Stimulated activated memory B cell treated with anti-CD40 and anti-IgM and Interleukin-4, amounts not matched to agents 10 μg/mL and 1 μg/mL and 100 μg/mL, for 72 hours (primary cell): ENCODE results near the gene PHACTR1.
"Not testable (repeated sequence)": the region's sequence is repeated elsewhere in the genome, so short reads cannot be mapped to it uniquely, and the experiment has no call there.

Source experiments
- ATAC-seq: fragments of 150-1000 bp; cut with Tn5 transposase; 2 replicates; pipeline ENCODE4 v1.10.0; 2021
- H3K27ac Mint-ChIP-seq: one replicate; pipeline ENCODE4 v1.8.0; 2022; ENCODE audit warnings: mild to moderate bottlenecking, mixed read lengths
- H3K27me3 Mint-ChIP-seq: one replicate; pipeline ENCODE4 v1.8.0; 2022; ENCODE audit warnings: mixed read lengths
- H3K36me3 Mint-ChIP-seq: one replicate; pipeline ENCODE4 v1.8.0; 2022; ENCODE audit warnings: mixed read lengths
- H3K4me1 Mint-ChIP-seq: one replicate; pipeline ENCODE4 v1.8.0; 2022; ENCODE audit warnings: mixed read lengths
- H3K4me3 Mint-ChIP-seq: one replicate; pipeline ENCODE4 v1.8.0; 2022; ENCODE audit warnings: mild to moderate bottlenecking, moderate library complexity, mixed read lengths
- H3K9me3 Mint-ChIP-seq: one replicate; pipeline ENCODE4 v1.8.0; 2022; ENCODE audit warnings: mixed read lengths

The PHACTR1 gene

DNA sequence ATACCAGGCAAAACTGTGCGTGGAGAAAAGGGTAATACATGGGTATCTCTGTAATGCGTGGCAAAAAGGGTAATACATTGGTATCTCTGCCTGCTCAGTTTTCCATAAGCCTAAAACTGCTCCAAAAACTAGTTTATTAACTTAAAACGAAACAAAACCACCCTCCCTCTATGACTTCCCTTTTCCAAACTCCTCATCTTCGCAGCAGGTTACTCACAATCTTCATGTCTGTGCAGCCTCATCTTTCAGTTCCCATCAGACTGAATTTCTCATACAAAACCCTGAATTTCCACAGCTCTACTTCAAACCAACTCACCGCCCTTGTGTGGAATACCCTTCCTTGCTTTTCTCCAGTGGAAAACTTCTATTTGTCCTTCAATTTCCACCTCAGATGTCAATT is 199.4 kb downstream of the PHACTR1 start:
- H3K9me3 Mint-ChIP-seq, result no peaks in the 10 kb centered on the region
- no peak overlapping the region for H3K4me3 Mint-ChIP-seq
- no peak for ATAC-seq
- peaks cover 11% of the 10 kb centered on the region for H3K27me3 Mint-ChIP-seq
- H3K27ac Mint-ChIP-seq, result no peak overlapping the region
- peaks cover 12% of the 10 kb centered on the region for H3K4me1 Mint-ChIP-seq
- no peaks in the 10 kb centered on the region for H3K36me3 Mint-ChIP-seq

DNA sequence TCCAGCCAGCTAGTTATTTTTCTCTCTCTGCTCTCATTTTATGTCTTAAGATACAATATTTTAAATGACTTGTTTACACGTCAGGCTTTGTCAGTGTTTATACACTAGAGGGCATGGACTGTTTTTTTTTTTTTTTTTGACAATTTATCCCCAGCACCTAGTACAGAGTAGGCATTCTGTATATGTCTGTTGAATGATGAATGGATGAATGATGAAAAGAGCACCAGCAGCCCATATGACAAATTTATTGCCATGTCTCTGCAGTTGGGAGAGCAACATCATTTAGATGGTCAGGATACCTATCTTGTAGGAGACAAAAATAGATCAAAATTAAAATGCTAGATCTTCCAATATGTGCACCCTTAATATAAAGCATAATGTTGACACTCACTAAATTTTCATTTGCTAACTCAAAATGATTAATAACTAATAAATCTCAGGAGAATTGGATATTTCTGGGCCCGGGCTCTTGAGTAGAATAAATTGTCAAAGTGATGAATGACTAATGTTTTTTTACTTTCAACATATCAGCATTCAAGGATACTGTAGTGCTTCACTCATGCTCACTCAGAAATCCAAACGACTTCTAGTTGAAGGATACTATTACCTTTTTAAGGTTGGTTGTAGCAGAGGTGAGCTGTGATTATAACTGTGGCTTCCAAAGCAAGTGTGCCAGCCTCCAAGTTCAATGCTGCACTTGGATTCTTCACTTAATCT is 200.0 kb downstream of the PHACTR1 start:
- Mint-ChIP-seq H3K9me3 (peaks cover 3% of the 10 kb centered on the region), H3K36me3 (no peaks in the 10 kb centered on the region), H3K27me3 (peaks cover 17% of the 10 kb centered on the region), H3K4me1 (peaks cover 12% of the 10 kb centered on the region), H3K27ac (no peak overlapping the region), H3K4me3 (no peak overlapping the region)
- ATAC-seq, result no peak

DNA sequence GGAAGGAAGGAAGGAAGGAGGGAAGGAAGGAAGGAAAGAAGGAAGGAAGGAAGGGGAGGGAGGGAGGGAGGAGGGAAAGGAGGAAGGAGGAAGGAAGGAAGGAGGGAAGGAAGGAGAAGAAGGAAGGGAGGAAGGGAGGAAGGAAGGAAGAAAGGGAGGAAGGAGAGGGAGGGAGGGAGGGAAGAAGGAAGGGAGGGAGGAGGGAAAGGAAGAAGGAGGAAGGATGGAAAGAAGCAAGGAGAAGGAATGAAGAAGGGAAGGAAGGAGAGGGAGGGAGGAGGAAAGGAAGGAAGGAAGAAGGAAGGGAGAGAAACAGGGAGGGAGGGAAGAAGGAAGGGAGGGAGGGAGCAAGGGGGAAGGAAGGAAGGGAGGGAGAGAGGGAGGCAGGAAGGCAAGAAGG is 204.9 kb downstream of the PHACTR1 start:
- H3K4me3 Mint-ChIP-seq, result no peak overlapping the region
- ATAC-seq, result no peak
- peaks cover 22% of the 10 kb centered on the region for H3K27me3 Mint-ChIP-seq
- H3K27ac Mint-ChIP-seq, result no peak overlapping the region
- no peaks in the 10 kb centered on the region for H3K36me3 Mint-ChIP-seq
- peaks cover 3% of the 10 kb centered on the region for H3K9me3 Mint-ChIP-seq
- peaks cover 8% of the 10 kb centered on the region for H3K4me1 Mint-ChIP-seq

DNA sequence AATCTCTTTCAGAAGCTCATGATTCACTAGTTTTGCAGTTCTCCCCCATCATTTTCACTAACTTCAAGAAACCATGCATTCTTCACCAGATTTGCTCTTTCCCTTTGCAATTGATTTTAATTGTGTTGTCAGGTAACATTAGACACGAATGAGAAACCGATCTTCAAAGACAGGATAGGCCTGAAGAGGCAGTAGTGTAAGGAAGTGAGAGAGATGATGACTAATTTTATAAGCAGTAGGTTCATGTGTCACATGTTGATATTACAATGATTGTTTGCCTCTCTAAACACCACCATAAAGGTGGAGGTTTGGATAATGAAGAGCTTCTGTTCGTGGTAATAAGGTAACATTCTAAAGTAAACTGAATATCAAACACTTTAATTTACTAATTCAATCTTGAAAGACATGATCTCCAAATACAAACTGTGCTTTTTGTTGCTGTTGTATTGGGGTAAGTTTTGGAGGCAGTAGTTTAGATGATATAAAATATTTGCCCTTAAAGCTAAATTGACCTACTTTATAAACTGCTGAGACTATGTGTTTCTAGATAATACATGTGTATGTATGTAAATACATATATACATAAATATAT is 207.2 kb downstream of the PHACTR1 start:
- Mint-ChIP-seq H3K27ac (no peak overlapping the region), H3K4me3 (no peak overlapping the region), H3K9me3 (peaks cover 3% of the 10 kb centered on the region), H3K36me3 (no peaks in the 10 kb centered on the region), H3K27me3 (peaks cover 19% of the 10 kb centered on the region), H3K4me1 (peaks cover 6% of the 10 kb centered on the region)
- peak; percentile 83 for ATAC-seq

DNA sequence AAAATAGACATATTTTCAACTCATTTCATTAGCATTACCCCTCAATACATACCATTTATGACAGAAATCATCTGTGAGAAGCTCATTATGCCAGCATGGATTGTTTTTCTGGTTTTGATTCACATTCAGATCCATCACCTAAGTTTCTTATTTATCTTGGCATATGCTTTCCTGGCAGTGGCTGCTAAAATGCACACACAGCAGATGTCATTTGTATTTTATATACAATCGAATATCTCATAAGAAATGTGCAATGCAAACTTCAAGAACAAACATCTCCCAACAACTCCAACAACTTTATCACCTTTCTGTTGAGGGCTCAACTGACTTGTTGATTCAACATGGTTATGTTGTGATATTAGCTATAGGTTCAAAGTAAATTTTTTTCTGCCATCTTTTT is 208.3 kb downstream of the PHACTR1 start:
- ATAC-seq, result no peak
- Mint-ChIP-seq H3K36me3 (no peaks in the 10 kb centered on the region), H3K27ac (no peak overlapping the region), H3K4me3 (no peak overlapping the region), H3K9me3 (peaks cover 3% of the 10 kb centered on the region), H3K4me1 (peaks cover 6% of the 10 kb centered on the region), H3K27me3 (peaks cover 26% of the 10 kb centered on the region)

DNA sequence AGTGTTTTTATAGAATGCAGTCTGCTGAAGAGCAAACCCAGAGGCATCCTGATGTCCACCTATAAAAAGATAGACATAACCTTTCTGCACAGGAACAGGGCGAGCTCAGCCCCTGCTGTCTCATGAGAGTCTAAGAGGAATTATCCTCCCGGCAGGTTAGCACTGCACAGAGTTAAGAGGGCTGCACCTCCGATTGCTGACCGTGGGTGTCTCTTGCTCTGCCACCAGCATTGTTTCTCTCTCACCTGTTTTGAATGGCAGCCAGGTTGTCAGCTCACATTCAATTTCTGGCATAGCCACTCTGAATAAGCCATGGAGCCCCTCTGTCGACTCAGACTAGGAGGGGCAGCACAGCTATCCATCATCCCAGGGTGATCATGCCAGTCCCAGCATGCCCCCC is 211.2 kb downstream of the PHACTR1 start:
- H3K27me3 Mint-ChIP-seq, result peaks cover 35% of the 10 kb centered on the region
- H3K27ac Mint-ChIP-seq, result no peak overlapping the region
- H3K4me3 Mint-ChIP-seq, result no peak overlapping the region
- ATAC-seq, result no peak
- no peaks in the 10 kb centered on the region for H3K9me3 Mint-ChIP-seq
- H3K4me1 Mint-ChIP-seq, result peaks cover 6% of the 10 kb centered on the region
- H3K36me3 Mint-ChIP-seq, result no peaks in the 10 kb centered on the region

DNA sequence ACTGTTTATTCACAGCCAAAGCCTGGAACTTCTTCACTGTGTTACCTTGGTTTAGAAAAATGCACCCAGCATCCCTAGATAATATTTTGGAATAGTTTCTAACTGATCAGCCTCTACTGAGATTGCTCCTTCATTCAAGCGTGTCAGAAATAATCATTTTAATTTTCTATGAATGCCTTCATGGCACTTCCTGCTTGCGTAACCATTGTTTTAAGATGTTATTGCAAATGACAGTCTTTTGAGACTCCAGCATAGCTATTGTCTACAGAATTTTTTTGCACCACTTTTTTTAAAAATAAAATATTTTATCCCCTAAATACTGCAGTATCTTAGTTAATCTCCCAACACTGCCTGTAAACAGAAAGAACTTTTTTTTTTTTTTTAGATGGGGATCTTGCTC is 213.1 kb downstream of the PHACTR1 start:
- Mint-ChIP-seq H3K36me3 (no peaks in the 10 kb centered on the region), H3K4me1 (no peaks in the 10 kb centered on the region), H3K9me3 (no peaks in the 10 kb centered on the region), H3K4me3 (no peak overlapping the region), H3K27ac (no peak overlapping the region), H3K27me3 (peaks cover 45% of the 10 kb centered on the region)
- ATAC-seq, result no peak

DNA sequence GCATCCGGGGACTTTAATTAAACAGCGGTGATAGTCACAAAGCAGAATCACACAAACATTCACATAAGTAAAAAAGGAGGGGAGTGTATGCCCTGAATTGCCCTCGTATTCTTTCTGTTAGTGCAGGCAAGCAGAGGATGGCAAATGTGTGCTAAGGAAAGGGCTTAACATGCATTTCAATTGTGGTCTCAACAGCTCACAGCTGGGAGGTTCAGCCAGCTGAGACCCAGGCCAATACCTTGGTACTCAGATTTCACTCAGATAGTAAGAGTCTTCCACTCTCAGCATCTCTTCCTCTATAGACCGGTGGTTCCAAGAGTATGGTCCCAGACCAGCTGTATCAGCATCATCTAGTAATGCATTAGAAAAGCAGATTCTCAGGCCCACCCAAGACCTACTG is 215.1 kb downstream of the PHACTR1 start:
- H3K4me3 Mint-ChIP-seq, result no peak overlapping the region
- no peaks in the 10 kb centered on the region for H3K4me1 Mint-ChIP-seq
- no peak overlapping the region for H3K27ac Mint-ChIP-seq
- peaks cover 39% of the 10 kb centered on the region for H3K27me3 Mint-ChIP-seq
- no peaks in the 10 kb centered on the region for H3K36me3 Mint-ChIP-seq
- no peaks in the 10 kb centered on the region for H3K9me3 Mint-ChIP-seq
- ATAC-seq, result no peak

DNA sequence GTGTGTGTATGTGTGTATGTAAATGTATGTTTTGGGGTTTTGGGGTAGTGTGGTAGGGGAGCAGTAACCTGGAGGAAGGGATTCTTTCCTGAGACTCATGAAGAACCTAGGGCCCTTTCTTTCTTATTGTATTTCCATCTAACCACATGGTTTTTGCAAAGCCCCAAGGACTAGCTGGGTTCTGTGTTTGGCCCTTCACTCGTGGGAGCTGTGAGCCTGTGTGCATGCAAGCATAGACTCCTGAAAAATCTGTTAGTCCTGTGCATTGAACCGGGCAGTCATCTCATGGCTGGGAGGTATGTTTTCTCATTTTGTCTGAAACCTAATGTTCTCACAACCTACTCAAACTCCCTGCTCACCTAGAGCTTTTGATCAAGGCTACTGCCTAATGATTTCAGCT is 219.1 kb downstream of the PHACTR1 start:
- ATAC-seq, result no peak
- Mint-ChIP-seq H3K27me3 (peaks cover 45% of the 10 kb centered on the region), H3K4me3 (no peak overlapping the region), H3K9me3 (no peaks in the 10 kb centered on the region), H3K4me1 (no peaks in the 10 kb centered on the region), H3K27ac (no peak overlapping the region), H3K36me3 (no peaks in the 10 kb centered on the region)

DNA sequence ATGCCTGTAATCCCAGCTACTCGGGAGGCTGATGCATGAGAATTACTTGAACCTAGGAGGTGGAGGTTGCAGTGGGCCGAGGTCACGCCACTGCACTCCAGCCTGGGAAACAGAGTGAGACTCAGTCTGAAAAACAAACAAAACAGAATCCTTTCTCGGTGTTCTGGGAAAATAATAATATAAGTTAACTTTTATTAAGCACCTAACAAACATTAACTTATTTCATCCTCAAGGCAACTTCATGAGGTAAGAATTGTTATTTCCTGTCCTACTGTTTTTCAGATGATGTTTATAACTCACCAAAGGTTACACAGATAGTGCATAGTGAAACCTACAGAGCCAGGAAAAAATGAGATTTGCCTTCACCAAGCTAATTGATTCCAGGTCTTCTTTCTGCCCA is 221.4 kb downstream of the PHACTR1 start:
- H3K4me3 Mint-ChIP-seq, result no peak overlapping the region
- ATAC-seq, result no peak
- H3K4me1 Mint-ChIP-seq, result peaks cover 4% of the 10 kb centered on the region
- H3K27me3 Mint-ChIP-seq, result peaks cover 38% of the 10 kb centered on the region
- no peaks in the 10 kb centered on the region for H3K36me3 Mint-ChIP-seq
- H3K9me3 Mint-ChIP-seq, result no peaks in the 10 kb centered on the region
- no peak overlapping the region for H3K27ac Mint-ChIP-seq

DNA sequence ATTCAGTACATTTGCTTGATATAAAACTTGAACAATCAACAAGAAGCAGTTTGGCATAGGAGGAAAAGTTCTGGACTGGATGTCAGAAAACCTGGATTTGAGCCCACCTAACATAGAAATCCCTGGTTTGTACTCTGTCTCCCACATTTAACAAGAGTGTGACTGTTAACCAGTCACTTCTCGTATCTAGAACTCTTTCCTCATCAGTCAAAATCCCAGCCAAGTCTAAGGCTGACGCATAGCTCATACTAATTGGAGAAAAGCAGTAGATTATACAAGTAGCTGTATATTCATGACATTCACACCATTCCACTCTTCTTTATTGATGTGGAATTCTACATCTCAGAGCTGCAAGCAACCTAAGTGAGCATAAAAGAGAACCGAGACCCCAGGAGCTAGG is 222.7 kb downstream of the PHACTR1 start:
- Mint-ChIP-seq H3K27ac (no peak overlapping the region), H3K4me1 (peaks cover 4% of the 10 kb centered on the region), H3K27me3 (peaks cover 30% of the 10 kb centered on the region), H3K9me3 (no peaks in the 10 kb centered on the region), H3K4me3 (no peak overlapping the region), H3K36me3 (no peaks in the 10 kb centered on the region)
- ATAC-seq, result no peak

DNA sequence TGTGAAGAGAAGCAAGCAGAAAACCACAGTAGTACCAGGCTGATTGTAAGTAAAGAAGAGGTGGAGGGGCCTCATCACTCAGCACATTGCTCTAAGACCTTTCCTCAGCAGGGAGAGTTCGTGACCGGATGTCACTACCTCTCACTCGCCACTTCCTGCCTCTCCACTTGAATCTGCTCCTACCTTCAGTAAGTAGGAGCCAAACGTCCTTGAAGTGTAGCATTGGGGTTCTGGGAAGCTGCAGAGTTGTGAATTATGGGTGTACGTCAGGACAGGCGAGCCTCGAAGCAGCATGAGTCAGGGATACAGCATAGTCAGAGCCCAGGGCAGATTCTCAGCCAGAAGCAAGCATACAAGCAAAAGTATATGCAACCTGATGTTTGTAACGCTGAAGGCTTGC is 224.9 kb downstream of the PHACTR1 start:
- Mint-ChIP-seq H3K36me3 (no peaks in the 10 kb centered on the region), H3K27ac (no peak overlapping the region), H3K9me3 (no peaks in the 10 kb centered on the region), H3K4me3 (no peak overlapping the region), H3K27me3 (peaks cover 30% of the 10 kb centered on the region), H3K4me1 (peaks cover 11% of the 10 kb centered on the region)
- no peak for ATAC-seq

DNA sequence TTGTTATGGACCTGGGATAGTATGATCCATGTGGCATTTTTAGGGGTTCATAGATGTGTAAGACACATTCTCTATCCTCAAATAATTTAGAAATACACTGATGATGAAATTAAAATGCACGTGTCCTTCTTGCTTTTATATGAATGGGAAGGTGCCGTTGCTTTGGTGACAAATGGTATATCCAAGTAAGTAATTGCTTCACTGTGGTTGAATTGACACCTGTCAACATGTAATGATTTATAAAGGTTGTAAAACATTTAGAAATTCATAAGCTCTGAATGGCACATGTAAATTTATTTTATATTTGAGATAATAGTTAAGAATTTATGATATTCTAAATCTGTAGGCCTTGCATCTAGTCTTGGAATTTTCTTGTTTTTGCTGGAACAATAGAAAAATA is 227.0 kb downstream of the PHACTR1 start:
- Mint-ChIP-seq H3K4me1 (peaks cover 11% of the 10 kb centered on the region), H3K27me3 (peaks cover 25% of the 10 kb centered on the region), H3K4me3 (no peak overlapping the region), H3K36me3 (no peaks in the 10 kb centered on the region), H3K9me3 (no peaks in the 10 kb centered on the region), H3K27ac (no peak overlapping the region)
- no peak for ATAC-seq

DNA sequence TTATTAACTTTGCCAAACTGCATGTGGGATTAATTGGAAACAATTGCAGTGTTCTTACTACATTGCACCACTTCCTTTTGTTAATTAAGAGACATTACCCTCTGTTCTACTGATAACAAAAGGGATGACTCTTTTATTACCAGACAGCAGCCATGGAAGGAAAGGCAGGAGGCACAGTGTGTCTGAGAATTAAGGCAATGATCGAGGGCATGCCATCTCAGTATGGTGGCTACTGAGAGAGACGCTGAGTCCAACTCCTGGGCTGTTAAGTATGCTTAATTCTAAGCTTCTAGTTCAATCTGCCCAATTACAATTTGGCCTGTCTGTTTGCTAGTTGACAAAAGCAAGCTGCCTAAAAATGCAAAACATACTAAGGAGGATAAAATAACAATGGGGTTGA is 227.4 kb downstream of the PHACTR1 start:
- Mint-ChIP-seq H3K36me3 (no peaks in the 10 kb centered on the region), H3K9me3 (no peaks in the 10 kb centered on the region), H3K4me1 (peaks cover 11% of the 10 kb centered on the region), H3K4me3 (no peak overlapping the region), H3K27ac (no peak overlapping the region), H3K27me3 (peaks cover 21% of the 10 kb centered on the region)
- no peak for ATAC-seq

DNA sequence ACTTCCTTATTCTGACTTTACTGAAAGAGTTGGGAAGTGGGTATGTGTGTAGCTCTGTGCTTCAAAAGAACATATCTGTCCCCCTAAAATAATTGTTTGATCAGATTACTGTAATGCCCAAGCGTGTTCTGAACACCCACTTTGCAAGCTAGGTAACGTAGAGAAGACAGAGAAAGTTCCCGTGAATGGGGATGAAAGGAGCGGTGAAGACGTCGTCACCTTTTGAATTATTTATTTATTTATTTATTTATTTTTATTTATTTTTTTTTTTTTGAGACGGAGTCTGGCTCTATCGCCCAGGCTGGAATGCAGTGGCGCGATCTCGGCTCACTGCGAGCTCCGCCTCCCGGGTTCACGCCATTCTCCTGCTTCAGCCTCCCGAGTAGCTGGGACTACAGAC is 228.0 kb downstream of the PHACTR1 start:
- not testable (repeated sequence) for H3K9me3 Mint-ChIP-seq, ATAC-seq, H3K27ac Mint-ChIP-seq, H3K36me3 Mint-ChIP-seq, H3K4me3 Mint-ChIP-seq
- Mint-ChIP-seq H3K4me1 (peaks cover 11% of the 10 kb centered on the region), H3K27me3 (peaks cover 21% of the 10 kb centered on the region)

DNA sequence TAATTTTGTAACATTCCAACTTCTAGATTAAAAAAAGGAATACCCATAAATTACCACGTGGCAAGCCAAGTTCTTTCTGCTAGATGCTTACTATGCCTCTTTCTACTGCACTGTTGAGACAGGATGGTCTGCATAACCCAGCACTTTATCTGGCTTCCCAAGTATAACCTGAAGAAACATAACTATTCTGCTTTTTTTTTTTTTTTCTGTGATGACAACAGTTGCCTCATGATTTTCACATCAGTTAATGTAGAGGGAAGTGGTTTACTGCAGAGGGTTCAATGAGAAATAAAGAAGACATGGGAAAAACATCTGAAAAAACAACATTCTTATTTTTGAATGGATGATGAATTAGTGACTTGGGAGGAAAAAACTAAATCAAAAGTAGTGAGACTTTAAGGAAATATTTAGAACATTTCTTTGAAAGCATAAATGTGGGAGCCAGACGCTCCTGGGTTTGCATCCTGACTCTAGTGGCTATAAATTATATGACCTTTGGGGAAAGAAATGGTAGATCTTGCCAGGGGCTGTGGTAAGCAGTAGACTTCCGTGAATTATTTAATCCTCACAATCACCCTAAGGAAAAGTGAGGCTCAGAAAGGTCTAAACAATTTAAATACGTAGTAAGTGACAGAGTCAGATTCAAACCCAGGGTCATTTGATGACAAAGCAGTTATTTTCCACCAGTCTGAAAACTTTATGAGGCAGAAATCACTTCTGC is 230.7 kb downstream of the PHACTR1 start:
- no peak overlapping the region for H3K4me3 Mint-ChIP-seq
- no peak for ATAC-seq
- H3K9me3 Mint-ChIP-seq, result no peaks in the 10 kb centered on the region
- H3K27me3 Mint-ChIP-seq, result no peaks in the 10 kb centered on the region
- peaks cover 7% of the 10 kb centered on the region for H3K4me1 Mint-ChIP-seq
- H3K36me3 Mint-ChIP-seq, result no peaks in the 10 kb centered on the region
- H3K27ac Mint-ChIP-seq, result no peak overlapping the region
